Choroid plexus epithelial cell (primary cell): ENCODE measurements around the gene POLR2L.
A peak's percentile ranks its signal among the peaks of the same experiment; 100 is the strongest.

Experiments used
- DNase-seq: peaks from one replicate; pipeline ENCODE4 v3.0.0-alpha.2; 2010; ENCODE audit warnings: low read depth
- H3K4me3 ChIP-seq: 2 replicates; pipeline ENCODE4 v1.5.1; 2011; ENCODE audit warnings: low read depth, mild to moderate bottlenecking, control low read depth, low read length, moderate library complexity
- TF ChIP-seq, protein P1 (sequence below): conservative IDR thresholded peaks from 2 replicates; pipeline ENCODE4 v1.5.1; 2011; ENCODE audit warnings: low read depth, mild to moderate bottlenecking, control low read depth, inconsistent platforms, low read length, moderate library complexity

Gene POLR2L

DNA sequence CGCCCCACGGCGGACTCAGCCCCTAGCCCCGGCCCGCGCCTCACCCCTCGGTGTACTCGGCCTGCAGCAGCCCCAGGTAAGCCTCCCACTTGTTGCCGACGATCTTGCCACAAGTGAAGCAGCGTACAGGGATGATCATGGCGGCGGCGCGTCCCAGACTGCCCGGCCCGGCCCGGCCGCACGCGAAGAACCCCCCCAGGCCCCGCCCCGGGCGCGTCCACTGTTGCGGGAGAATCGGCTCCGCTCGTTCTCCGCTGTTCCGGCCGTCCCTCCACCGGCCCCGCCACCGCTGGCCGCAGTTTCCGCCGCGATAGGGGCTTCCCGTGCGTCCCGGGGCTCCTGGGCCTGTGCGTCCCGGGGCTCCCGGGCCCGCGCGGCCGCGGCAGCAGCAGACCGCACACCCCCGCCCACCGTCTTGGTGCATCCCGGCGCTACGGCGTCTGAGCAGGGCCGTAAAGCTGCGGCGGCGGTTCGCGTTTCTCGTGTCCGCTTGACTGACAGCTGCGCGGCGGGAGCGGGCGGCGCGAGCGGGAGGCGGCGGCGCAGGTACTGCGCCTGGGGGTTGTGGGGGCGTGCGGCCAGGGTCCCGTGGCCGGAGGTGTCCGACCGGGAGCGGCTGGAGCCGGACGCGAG is at the start of gene POLR2L, which contains the start of gene TSPAN4:
TSS of gene POLR2L (minus strand) at position 160 of the 633 bp plus-strand sequence. CDS start at position 139, 21 bp downstream.
TSS of gene TSPAN4 (plus strand) at position 483 of the 633 bp plus-strand sequence. CDS start 7,453 bp downstream, outside the sequence.
- peak; percentile 94 for DNase-seq
- TF ChIP-seq, protein P1, sequence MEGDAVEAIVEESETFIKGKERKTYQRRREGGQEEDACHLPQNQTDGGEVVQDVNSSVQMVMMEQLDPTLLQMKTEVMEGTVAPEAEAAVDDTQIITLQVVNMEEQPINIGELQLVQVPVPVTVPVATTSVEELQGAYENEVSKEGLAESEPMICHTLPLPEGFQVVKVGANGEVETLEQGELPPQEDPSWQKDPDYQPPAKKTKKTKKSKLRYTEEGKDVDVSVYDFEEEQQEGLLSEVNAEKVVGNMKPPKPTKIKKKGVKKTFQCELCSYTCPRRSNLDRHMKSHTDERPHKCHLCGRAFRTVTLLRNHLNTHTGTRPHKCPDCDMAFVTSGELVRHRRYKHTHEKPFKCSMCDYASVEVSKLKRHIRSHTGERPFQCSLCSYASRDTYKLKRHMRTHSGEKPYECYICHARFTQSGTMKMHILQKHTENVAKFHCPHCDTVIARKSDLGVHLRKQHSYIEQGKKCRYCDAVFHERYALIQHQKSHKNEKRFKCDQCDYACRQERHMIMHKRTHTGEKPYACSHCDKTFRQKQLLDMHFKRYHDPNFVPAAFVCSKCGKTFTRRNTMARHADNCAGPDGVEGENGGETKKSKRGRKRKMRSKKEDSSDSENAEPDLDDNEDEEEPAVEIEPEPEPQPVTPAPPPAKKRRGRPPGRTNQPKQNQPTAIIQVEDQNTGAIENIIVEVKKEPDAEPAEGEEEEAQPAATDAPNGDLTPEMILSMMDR, result no peak
- H3K4me3 ChIP-seq, result peak within 1 kb of the TSS; percentile 91

DNA sequence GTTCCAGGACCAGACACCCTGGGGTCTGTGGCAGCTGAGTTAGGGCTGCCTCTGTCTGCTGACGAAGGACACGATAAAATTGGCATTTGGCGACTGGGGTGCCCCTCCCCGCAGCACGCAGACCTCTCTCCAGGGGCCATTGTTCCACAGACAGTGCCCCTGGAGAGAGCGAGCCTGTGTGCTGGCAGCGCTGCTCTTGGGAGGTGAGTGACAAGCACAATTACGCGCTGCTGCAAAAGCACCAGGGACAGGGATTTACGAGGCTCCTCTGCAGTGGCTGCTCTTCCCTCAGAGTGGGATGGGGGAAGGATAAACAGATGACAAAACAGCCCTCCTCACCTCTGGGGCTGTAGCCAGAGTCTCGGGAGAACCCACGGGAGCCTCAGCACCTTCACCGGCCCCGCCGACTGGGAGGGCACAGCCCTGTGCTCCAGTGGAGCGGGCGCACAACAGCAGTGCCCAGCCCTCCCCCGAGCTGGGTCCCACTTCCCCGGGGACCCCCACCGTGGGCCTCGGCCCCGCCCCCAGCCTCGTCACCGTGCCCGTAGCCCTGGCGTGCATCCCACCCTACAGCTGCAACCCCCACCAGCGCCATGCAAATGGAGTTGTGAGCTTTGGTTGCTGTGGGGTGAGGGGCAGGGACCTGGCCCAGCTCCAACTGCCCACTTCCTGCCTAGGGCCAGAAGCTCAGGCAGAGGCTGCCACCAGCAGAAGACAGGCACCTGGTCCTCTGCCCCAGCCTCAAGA is 48.6 kb upstream of the POLR2L start:
- no peak overlapping the region for H3K4me3 ChIP-seq
- no peak for DNase-seq
- TF ChIP-seq, protein P1, result no peak

DNA sequence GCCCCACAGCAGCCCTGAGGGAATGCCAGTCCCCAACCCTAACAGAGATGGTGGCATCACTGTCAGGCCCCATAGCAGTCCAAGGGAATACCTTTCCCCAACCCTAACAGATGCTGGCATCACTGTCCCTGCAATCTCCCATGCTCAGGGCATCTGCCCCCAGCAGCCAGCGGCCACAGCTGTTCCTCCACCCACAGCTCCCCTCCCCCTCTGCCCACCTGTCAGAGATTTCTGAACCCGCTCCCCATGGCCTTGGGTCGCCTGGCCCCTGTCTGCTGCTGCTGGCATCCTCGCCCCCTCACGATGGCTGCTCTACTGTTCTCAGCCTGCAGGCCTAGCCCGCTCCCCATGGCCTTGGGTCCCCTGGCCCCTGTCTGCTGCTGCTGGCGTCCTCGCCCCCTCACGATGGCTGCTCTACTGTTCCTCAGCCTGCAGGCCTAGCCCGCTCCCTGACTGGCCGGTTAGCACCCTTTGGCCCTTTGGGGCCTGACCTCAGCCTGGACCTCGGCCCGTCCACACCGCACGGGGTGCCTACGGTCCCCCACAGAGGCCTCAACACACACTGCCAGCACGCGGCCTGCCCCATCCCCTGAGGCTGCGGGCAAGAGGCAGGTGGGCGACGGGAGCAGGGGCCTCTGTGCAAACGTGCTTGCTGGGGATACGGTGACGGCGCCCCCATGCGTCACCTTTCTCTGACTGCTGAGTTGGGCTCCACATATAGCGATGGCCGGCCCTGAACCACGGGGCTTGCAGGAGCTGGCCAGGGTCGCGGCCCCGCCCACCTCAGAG is 47.6 kb upstream of the POLR2L start:
- TF ChIP-seq, protein P1, result no peak
- H3K4me3 ChIP-seq, result no peak overlapping the region
- no peak for DNase-seq

DNA sequence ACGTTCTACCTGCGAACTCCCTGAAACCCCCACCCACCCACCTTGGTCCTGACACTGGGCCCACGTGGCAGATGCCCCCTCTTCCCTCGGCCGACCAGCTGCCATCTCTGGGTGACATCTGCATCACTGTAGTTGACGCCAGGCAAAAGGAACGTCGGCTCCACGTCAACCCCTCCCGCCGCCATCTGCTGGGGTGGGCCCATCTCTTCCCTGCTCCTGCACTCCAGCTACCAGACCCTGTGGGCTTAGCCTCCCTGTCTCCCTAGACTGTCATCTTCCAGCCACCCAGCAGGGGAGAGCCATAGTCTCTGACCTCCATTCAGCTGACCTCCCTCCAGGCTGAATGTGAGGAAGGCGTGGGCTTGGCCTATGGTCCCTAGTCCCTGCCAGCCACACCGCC is 46.9 kb upstream of the POLR2L start:
- DNase-seq, result no peak
- TF ChIP-seq, protein P1, result no peak
- no peak overlapping the region for H3K4me3 ChIP-seq

DNA sequence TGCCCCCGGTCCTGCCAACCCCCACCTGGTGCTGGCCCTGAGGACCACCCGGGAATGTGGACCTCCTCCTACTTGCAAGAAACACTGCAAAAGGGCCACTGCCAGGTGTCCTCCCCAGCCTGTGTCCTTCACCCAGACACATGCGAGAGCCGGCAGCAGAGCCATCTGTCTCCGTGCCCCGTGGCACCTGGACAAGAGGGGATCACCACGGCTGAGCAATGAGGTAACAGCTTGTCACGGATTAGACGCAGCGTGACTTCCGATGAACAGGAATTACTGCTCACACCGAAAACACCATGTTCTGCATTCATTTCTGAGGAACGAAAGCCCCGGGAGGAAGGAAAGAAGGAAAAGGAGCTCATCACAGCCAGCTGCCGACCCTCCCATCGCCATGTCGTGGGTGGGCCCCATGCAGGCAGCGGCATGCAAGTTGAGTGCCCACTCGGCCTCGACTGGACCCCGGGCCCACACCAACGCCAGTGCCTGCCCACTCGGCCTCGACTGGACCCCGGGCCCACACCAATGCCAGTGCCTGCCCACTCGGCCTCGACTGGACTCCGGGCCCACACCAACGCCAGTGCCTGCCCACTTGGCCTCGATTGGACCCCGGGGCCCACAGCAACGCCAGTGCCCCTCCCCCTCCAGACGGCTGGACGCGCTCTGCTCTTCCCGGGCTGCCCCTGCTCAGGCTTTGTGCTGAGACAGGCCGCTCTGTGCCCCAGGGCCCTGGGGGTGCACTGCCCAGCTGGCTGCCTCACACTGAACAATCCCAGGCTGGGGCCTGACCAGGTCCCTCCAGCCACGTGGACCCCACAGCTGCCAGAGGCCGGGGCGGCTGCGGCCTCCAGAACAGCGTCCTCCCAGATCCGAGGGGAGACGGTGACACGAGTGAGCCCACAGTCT is 46.2 kb upstream of the POLR2L start:
- H3K4me3 ChIP-seq, result no peak overlapping the region
- TF ChIP-seq, protein P1, result no peak
- no peak for DNase-seq

DNA sequence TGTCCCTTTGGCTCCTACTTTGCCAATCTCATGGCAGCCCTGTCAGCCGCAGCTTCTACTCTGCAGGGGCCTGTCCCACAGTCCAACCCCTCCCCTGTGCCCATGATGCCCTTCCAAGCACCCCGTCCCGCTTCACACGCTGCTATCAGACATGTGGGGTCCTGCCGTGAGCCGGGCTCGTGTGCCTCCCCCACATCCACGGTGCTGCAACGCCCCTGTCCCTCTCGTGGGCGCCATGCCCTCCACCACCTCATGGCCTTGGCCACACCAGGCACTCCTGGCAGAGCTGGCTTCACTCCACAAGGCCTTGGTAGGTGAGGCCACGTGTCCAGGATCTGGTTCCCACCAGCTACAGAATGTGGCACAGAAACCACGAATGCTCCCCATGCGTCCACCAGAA is 45.3 kb upstream of the POLR2L start:
- DNase-seq, result no peak
- TF ChIP-seq, protein P1, result no peak
- no peak overlapping the region for H3K4me3 ChIP-seq
